D721Med (cell line): ENCODE data around the gene ALKBH5.

Source experiments
- DNase-seq: peaks from one replicate; pipeline ENCODE4 v3.0.0; 2011; ENCODE audit warnings: low spot score; ENCODE audit not compliant: insufficient read length
- FAIRE-seq: peaks from 2 replicates; lab custom pipeline; 2011; peaks lifted over from hg19 to GRCh38; lab: Jason Lieb, UNC
- CTCF ChIP-seq: IDR thresholded peaks from 2 replicates; pipeline ENCODE4 v1.5.1; 2012; ENCODE audit warnings: mild to moderate bottlenecking, control low read depth; ENCODE audit not compliant: insufficient read depth; ENCODE audit errors: missing control alignments

The ALKBH5 gene

GRCh38 chr17:18231164-18231563 lies 47.5 kb downstream of the ALKBH5 start:
- FAIRE-seq, result no peak
- TF ChIP-seq CTCF, result no peak
- DNase-seq, result no peak

GRCh38 chr17:18233803-18234518 lies 50.3 kb downstream of the ALKBH5 start:
- TF ChIP-seq CTCF, result no peak
- FAIRE-seq (no peak), DNase-seq (no peak)

GRCh38 chr17:18234853-18235380 lies 51.3 kb downstream of the ALKBH5 start:
- FAIRE-seq (no peak), DNase-seq (no peak)
- TF ChIP-seq CTCF, result no peak

GRCh38 chr17:18235743-18236256 lies 52.2 kb downstream of the ALKBH5 start:
- no peak for TF ChIP-seq CTCF
- no peak for DNase-seq
- no peak for FAIRE-seq

- no peak for FAIRE-seq
- DNase-seq, result no peak
- TF ChIP-seq CTCF, result no peak
Measured at GRCh38 chr17:18236494-18236893, 52.9 kb downstream of the ALKBH5 start.

- DNase-seq, result no peak
- no peak for TF ChIP-seq CTCF
- no peak for FAIRE-seq
Measured at GRCh38 chr17:18237461-18237860, 53.8 kb downstream of the ALKBH5 start.

GRCh38 chr17:18238299-18238698 lies 54.7 kb downstream of the ALKBH5 start:
- DNase-seq, result no peak
- no peak for FAIRE-seq
- TF ChIP-seq CTCF, result no peak
